ENCODE measurements around the gene HERC2. TPM values are rescaled to one million over a fixed set of nuclear protein-coding genes. Genes with fewer than 3 reads are reported as not detected.

Gene HERC2
- total and polyA plus RNA-seq, 8 donors, result 7.9 to 437 (median 72.7) TPM

DNA sequence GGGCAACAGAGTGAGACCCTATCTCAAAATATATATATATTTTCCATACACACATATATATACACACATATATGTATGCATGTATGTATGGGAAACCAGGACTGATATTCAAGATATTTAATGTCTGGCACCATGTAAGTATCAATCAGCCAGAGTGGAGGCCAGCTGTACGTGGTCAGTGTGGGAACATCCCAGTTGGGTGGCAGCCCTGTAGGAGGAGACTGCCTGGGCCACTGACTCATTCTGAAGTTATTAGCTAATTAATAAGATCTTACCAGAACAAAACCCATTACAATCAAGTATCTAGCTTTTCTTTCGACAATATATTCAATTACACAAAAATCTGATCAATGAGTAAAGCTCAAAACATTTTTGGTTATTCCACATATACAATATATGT, 137.8 kb downstream of the HERC2 start:
- DNase-seq, result no peak
- Histone ChIP-seq H3K27me3 (no peaks in the 10 kb centered on the region), H3K4me1 (no peaks in the 10 kb centered on the region), H3K9me3 (no peaks in the 10 kb centered on the region), H3K36me3 (peaks cover 9 to 87% (median 79%) of the 10 kb centered on the region in 4 donors), H3K27ac (no peak overlapping the region), H3K4me3 (no peak overlapping the region)
- 80 to 96% (median 91%) methylated on average over 2 of the region's 2 CpGs for WGBS, 5 donors
- intact Hi-C loops (cut with DNase I; ENCODE audit: low total_unique reads), result no loop called here
- TF ChIP-seq POLR2A (IDR thresholded peaks at IDR 0.05) (no peak), EP300 (IDR thresholded peaks at IDR 0.05) (no peak), POLR2AphosphoS5 (IDR thresholded peaks at IDR 0.05) (no peak)
- TF ChIP-seq, protein P1, sequence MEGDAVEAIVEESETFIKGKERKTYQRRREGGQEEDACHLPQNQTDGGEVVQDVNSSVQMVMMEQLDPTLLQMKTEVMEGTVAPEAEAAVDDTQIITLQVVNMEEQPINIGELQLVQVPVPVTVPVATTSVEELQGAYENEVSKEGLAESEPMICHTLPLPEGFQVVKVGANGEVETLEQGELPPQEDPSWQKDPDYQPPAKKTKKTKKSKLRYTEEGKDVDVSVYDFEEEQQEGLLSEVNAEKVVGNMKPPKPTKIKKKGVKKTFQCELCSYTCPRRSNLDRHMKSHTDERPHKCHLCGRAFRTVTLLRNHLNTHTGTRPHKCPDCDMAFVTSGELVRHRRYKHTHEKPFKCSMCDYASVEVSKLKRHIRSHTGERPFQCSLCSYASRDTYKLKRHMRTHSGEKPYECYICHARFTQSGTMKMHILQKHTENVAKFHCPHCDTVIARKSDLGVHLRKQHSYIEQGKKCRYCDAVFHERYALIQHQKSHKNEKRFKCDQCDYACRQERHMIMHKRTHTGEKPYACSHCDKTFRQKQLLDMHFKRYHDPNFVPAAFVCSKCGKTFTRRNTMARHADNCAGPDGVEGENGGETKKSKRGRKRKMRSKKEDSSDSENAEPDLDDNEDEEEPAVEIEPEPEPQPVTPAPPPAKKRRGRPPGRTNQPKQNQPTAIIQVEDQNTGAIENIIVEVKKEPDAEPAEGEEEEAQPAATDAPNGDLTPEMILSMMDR (IDR thresholded peaks at IDR 0.05), result no peak

DNA sequence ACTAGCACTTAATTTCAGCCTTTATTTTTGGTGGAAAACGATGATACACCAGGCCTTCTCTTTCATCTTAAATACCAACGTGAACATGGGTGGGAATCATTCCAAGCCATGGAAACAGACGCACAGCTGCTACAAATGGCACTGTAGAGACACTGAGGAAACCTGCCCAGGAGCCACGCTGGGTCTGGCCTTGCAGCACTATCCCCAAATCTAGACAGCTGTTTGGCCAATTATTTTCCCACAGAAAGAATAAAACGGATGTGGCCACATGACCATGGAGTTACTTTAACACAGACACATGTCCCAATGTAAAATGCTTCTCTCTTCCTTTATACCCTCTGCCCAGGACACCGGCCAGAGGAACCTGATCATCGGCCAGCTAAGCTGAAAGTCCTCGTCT, 139.2 kb downstream of the HERC2 start:
- WGBS, 5 donors, result 72 to 85% (median 78%) methylated on average over 8 of the region's 8 CpGs
- intact Hi-C loops (cut with DNase I; ENCODE audit: low total_unique reads), result no loop called here
- Histone ChIP-seq H3K9me3 (no peaks in the 10 kb centered on the region), H3K36me3 (peaks cover 6 to 87% (median 77%) of the 10 kb centered on the region in 4 donors), H3K27ac (no peak overlapping the region), H3K4me3 (no peak overlapping the region), H3K27me3 (no peaks in the 10 kb centered on the region), H3K4me1 (no peaks in the 10 kb centered on the region)
- DNase-seq, result no peak
- TF ChIP-seq POLR2AphosphoS5 (IDR thresholded peaks at IDR 0.05), result no peak
- TF ChIP-seq EP300 (IDR thresholded peaks at IDR 0.05), result no peak
- no peak for TF ChIP-seq POLR2A (IDR thresholded peaks at IDR 0.05)
- TF ChIP-seq, protein P1 (IDR thresholded peaks at IDR 0.05), result no peak

DNA sequence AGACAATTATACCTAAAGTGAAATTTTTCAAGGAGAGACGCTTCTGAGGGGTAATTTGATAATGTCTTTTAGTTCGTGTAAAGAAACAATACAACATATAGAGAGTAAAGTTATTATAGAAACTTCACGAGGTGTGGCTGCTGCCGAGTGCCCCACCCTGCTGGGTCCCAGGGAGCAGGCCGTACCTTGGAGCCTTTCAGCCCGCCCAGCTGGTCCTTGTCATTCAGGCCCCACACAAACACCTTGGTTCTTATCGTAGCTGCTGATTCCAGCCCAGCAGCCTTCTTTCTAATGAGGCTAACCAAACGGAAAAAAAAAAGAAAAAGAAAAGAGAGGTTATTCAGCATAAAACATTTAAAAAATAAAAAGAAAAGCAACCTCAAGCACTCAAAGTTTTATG, 139.8 kb downstream of the HERC2 start:
- H3K36me3 ChIP-seq, result peaks cover 5 to 87% (median 76%) of the 10 kb centered on the region in 4 donors
- WGBS, 5 donors, result 45 to 70% (median 52%) methylated on average over 8 of the region's 8 CpGs
- H3K4me3 ChIP-seq, result no peak overlapping the region
- H3K27me3 ChIP-seq, result no peaks in the 10 kb centered on the region
- H3K9me3 ChIP-seq, result no peaks in the 10 kb centered on the region
- no peak for TF ChIP-seq POLR2A (IDR thresholded peaks at IDR 0.05)
- TF ChIP-seq EP300 (IDR thresholded peaks at IDR 0.05), result no peak
- no peak for TF ChIP-seq POLR2AphosphoS5 (IDR thresholded peaks at IDR 0.05)
- TF ChIP-seq, protein P1 (IDR thresholded peaks at IDR 0.05), result no peak
- H3K4me1 ChIP-seq, result no peaks in the 10 kb centered on the region
- H3K27ac ChIP-seq, result no peak overlapping the region
- intact Hi-C loops (cut with DNase I; ENCODE audit: low total_unique reads), result no loop called here
- DNase-seq, result peak in 1 of 2 donors; percentile 85

DNA sequence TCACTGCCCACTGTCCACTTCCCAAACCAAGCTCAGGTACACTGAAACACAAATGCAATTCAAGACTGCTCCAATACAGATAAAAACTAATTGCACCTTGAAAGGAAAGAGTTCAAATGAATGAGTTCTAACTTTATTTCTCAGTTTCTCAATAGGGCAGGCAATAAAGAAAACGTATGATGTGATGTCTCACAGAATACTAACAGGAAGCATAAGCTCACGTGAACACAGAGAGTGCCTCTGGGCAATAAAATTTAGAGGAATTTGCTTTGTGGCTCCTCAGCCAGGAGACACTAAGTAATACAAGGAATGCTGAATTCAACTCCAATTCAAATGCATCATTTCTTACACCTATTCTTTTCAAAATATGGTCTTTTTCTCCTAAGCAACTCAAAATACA, 140.6 kb downstream of the HERC2 start:
- WGBS, 5 donors, result 75 to 93% (median 89%) methylated on average over 2 of the region's 2 CpGs

More for the DNA sequence above, 140.6 kb downstream of the HERC2 start:
- TF ChIP-seq POLR2A (IDR thresholded peaks at IDR 0.05), result no peak
- no peak for TF ChIP-seq POLR2AphosphoS5 (IDR thresholded peaks at IDR 0.05)
- TF ChIP-seq, protein P1 (IDR thresholded peaks at IDR 0.05), result no peak
- TF ChIP-seq EP300 (IDR thresholded peaks at IDR 0.05), result no peak
- Histone ChIP-seq H3K4me1 (no peaks in the 10 kb centered on the region), H3K9me3 (no peaks in the 10 kb centered on the region), H3K36me3 (peaks cover 10 to 87% (median 77%) of the 10 kb centered on the region in 4 donors), H3K27ac (no peak overlapping the region), H3K27me3 (no peaks in the 10 kb centered on the region), H3K4me3 (no peak overlapping the region)
- intact Hi-C loops (cut with DNase I; ENCODE audit: low total_unique reads), result no loop called here
- DNase-seq, result no peak

Data from stomach (tissue), 9 donors.